Ureter (tissue), 1 donor: Measurements from ENCODE around the gene KSR1. TPM values are rescaled to one million over a fixed set of nuclear protein-coding genes. Genes with fewer than 3 reads are reported as not detected.
A peak's percentile ranks its signal among the peaks of the same experiment; 100 is the strongest.
"Not testable (repeated sequence)": the region's sequence is repeated elsewhere in the genome, so short reads cannot be mapped to it uniquely, and the experiment has no call there.

Experiments used
- DNase-seq: peaks from one replicate; pipeline ENCODE4 v3.0.0-alpha.2; 2020; ENCODE audit warnings: low spot score
- total RNA-seq: library from RNA; stranded (reverse); gene quantifications from one replicate; pipeline ENCODE4 v1.2.4, GENCODE V29; 2023
- donor health status: DM: yes; HTN: yes; CAD: no.

Gene KSR1
- total RNA-seq, 1 donor from 2014 or later = 61.9 TPM

DNA sequence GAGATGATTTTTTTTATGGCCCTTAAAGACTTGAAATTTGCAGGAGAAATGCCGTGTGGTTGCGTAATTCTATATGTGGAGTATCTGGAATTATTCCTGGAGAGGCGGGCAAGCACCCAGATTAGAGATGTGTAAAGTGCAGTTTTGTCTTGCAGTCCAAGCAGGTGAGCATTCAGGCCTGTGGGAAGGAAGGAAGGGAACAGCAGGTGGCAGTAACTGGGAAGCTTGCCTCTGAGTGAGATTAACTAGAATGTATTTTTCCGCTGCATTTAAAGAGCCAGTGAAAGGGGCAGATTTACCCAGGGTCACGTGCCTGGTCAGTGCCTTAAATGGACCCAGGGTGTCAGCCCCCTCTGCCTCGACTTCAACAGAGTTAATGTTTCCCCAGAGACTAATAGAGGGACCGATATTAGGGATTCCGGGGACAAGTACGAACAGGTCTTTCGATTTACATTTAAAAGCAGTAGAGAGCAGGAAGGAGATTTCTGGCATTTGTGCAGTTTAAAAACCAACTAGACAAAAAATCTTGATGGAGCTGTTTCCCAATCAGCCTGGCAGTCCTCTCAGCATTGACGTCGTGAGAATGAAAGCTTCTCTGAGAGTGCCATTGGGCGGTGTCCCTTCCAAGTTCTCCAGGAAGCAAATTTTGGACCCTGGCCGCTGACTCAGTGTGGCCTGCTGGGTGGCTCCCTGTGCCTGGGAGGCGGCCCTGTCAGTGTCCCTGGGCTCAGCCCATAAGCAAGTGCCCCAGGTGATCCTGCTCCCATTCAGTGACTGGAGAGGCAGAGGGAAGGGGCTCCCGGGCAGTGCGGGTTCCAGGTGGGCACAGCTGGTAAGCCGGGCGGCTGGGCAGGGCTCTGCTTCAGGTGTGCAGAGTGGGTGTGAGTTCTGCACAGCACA lies 38.2 kb downstream of the KSR1 start:
- peak; percentile 88 for DNase-seq

- DNase-seq = no peak
These were observed 39.2 kb downstream of the KSR1 start for GRCh38 chr17:27495460-27495859.

GRCh38 chr17:27496005-27496404 lies 39.8 kb downstream of the KSR1 start:
- no peak for DNase-seq

- no peak for DNase-seq
These were observed 40.2 kb downstream of the KSR1 start for GRCh38 chr17:27496437-27496943.

- no peak for DNase-seq
These were observed 40.7 kb downstream of the KSR1 start for GRCh38 chr17:27496971-27497370.

DNA sequence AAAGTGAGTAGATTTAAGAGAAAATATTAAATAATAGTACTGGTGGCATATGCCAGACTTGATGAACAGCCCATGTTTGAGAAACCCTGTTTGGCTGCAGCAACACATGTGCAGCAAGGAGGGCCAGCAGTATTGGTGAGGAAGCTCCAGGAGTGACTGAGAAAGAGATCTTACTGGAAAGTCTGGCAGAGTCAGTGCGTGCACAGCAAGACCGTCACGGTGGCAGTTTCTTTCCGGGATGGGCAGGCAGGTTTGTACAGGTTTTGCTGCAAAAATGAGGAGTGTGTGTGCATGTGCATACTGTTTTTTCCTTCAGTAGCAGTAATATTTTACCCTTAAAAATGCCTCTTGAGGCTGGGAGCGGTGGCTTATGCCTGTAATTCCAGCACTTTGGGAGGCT lies 41.4 kb downstream of the KSR1 start:
- DNase-seq = peak; percentile 84

DNA sequence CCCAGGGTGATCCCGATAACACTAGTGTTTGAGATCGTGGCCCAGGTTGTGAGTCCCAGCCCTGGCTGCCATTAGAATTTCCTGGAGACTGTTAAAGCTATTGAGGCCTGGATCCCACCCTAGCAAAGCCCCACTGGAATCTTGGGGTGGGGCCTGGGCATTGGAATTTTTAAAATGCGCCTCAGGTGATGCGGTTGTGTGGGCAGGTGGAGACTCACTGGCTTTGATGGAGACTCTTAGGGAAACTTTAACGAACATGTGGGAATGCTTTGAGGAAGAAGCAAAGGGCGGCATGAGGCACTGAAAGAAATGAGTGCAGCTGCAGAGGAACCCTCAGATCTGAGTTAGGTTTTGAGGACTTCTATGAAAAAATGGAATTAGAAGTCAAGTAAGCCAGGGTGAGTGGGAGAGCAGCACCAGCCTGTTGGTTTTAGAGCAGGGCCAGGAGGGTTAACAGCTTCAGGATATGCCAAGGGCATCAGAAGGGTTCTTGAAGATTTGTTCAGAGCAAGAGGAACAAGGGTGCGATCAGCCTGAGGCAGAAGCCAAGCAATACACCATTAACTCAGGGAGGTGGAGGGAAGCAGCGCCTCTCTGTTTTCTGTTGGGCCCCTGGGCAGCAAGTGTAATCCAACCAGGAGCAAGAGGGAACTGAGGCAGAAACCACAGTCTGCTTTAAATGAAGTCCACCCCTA lies 42.5 kb downstream of the KSR1 start:
- DNase-seq = no peak

DNA sequence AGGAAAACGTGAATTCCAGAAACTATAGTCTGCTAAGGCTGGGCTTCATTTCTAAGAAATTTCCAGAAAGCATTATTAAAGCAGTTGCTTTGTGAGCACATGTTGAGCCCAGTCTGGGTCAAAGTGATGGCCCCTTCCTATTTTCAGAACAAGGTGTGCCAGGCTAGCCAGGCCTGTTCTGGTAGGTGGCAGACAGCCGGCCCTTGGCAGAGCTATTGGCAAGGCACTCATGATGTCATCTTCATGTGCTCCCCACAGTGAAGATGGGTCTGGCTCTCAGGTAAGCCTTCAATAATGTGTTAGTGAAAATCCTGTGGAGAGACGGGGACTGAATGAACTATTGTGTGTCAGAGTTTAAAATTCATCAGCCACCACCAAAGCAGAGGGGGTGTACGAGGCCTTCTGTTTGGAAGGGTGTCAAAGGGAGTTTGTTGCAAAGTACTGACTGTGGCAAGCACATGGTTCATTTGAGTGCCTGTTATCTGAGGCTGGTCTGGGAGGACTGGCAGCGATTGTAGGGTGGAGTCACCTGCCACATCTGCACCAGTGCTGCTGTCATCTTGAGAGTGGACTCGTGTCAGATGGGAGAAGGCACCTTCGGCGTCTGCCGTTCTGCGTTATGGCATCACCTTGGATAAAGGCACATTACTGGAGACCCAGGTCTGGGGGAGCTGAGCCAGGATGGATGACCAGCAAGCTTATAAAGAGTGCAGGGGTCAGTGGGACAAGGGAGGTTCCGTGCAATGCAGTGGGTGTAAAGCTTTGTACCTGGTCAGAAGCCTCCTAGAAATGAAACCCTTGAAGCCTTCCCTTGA lies 43.4 kb downstream of the KSR1 start:
- no peak for DNase-seq

DNA sequence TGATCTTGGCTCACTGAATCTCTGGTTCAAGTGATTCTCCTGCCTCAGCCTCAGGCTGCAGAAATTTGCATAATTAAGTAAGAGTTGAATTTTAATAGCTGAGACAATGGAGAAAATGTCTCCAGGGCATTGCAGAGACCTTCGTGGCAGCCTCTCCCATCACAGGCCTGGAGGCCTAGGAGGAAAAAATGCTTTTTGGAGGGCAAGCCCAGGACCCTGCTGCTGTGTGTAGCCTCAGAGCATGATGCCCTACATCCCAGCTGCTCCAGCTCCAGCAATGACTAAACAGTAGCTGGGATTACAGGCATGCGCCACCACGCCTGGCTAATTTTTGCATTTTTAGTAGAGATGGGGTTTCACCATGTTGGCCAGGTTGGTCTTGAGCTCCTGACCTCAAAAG lies 45.1 kb downstream of the KSR1 start:
- DNase-seq = not testable (repeated sequence)

DNA sequence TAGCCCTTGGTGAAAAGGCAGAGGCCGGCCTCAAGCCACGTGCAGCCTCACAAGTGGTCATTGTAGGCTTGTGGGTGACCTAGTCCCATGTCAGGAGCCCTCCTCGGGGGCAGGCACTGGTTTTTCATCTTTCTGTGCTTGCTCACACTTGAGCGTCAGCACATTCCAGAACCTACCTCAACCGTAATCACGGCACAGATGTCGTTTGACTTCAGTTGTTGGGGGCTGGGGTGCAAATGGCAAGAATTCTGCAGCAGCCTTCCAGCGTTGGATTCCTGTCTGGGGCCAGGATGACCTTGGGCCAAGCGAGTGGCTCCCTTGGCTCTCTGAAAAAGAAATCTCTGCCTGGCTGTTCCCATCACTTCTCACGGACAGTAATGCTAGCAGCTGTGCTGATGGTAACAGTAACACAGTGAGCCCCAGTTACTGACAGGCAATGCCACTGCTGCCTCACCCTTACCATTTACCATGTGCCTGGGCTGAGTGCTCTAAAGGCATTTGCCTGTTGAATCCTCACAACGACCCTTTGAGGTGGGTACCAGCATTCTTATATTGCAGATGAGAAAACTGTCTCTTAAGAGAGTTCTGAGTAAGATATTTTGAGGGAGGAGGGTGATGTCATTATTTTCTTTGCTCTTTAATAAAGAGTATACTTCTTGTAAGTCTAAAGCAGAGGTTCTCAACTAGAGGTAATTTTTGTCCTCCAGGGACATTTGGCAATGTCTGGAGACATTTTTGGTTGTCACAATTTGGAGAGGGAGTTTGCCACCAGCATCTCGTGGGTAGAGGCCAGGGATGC lies 46.5 kb downstream of the KSR1 start:
- DNase-seq = no peak

DNA sequence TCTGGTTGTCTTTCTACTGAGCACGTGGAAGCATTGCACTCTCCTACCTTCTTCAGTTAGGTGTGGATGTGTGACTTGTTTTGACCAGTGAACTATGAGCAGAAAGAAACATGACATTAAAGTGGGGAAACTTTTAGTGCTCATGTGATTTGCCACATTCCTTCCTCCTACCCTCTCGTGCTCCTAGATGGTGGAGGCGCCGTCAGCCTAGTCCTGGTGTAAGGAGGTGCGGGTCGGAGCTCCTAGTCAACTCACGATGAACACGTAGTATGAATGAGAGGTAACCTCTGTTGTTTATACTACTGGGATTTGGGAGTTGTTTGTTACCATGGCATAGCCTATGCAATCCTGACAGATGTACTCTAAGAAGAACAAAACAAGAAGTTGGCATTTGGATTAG lies 47.4 kb downstream of the KSR1 start:
- no peak for DNase-seq

- DNase-seq = no peak
These were observed 48.1 kb downstream of the KSR1 start for GRCh38 chr17:27504188-27504995.

DNA sequence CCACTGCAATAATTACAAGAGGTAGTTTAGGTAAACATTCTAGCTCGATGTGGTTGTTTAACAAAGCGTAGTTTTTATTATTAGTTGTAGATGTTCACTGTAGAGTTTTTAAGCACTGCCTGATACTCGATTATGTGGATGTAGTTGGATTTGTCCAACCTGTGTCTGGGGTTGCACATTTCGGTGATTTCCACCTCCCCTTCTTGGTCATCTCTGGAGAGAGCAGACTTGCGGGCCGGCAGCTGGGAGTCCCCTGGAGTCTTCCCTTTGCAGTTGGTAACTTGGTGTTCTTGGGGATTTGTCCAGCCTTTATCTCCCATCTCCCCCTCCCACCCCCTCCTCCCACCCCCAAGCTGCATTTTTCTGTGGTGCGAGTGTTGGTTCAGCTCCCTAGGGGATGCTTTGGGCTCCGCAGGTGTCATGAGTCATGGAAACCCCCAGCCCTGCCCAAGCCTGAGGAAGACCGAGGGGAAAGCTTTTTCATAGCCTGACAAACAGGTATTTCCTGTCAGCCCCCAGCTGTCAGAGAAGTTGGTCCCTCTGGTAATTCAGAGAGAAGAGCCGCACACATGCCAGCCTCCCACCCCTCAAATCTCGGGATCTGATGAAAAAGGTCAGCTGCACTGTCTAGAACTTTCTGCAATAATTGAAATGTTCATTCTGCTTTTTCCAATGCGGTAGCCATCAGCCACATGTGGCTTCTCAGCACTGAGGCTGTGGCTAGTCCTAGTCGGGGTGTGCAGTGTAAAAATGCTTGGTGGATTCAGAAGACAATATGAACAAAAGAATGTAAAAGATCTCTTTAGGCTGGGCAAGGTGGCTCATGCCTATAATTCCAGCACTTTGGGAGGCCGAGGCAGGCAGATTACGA lies 50.3 kb downstream of the KSR1 start:
- no peak for DNase-seq

DNA sequence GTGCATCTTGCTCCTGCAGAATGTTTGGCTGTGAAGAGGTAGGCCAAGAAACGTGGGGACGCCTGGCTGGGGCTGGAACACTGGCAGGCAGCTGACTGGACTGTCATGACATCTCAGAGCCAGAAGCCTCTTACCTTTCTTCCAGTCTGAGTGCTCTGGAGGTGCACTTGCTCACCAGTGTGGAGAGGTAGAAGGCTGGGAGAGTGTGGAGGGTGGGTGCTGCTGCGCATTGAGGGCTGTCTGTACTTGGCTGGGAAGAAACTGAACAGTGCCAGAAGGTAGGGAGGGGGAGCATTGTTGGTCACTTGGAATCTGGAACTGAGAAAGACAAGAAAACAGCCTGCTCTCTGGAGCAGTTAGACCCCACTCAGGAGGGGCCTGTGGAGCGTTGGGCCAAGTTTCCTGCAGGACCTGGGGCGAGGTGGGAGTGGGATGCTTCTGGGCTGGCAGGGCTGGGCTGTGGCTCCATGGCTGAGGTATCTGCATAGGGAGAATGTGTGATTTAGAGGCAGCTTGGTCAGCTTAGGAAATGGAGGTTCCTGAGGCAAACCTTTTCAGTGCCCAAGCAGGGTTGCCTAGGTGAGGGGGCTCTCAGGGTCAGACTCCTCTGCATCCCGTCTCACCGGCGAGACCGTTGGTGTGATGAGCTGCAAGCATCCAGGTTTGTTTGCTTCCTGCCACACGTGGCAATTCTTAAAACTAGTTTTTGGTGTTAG lies 55.1 kb downstream of the KSR1 start:
- no peak for DNase-seq

DNA sequence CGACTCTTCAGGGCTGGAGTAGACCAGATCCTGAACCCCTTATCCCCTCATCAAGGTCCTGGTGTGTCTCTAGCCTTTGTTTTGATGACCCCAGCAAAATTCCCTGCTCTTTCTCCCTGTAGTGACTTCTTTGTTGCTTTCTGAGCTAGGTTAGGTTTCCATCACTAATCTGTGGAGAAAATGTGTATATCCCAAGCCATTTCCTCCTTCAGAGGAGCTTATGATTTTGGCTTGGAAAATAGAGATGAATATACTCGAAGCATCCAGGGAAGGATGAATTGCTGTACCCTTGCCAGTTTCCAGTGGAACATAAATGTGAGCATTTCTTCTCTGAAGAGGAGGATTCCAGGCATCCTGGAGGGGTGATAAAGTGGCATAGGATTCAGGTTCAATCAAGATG lies 55.8 kb downstream of the KSR1 start:
- DNase-seq = no peak

- DNase-seq = no peak
These were observed 56.5 kb downstream of the KSR1 start for GRCh38 chr17:27512511-27513346.

GRCh38 chr17:27513849-27514248 lies 57.6 kb downstream of the KSR1 start:
- DNase-seq = no peak
